Measurements from ENCODE around the gene ADCK2.

DNA sequence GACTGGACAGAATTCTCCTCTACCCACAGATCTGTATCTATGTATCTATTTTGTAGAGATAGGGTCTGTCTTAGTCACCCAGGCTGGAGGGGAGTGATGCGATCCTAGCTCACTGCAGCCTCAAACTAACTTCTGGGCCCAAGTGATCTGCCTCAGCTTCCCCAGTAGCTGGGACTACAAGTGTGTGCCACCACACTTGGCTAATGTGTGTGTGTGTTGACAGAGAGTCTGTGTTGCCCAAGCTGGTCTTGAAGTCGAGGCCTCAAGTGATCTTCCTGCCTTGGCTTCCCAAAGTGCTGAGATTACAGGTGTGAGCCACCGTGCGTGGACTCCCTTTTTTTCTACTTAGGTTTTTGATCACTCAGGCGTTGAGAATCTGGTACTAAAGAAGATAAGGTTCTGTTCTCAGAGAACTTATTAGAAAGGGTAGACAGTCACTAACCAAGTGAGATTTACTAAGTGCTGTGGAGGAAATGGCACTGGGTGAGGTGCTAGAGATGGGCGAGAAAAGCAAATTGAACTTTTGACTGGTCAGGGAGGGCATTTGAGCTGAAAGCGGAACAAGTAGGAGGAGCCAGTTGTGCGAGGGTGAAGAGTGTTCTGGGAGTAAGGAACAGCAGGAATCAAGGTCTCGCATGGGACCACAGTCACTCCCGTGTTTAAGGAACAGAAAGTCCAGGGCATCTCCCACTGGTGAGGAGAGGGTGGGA lies 41.7 kb downstream of the ADCK2 start:
- TF ChIP-seq POLR2A (IDR thresholded peaks at IDR 0.05; ENCODE audit: low read depth, low read length): no peak
- TF ChIP-seq POLR2AphosphoS5 (IDR thresholded peaks at IDR 0.05; ENCODE audit: low read depth, low read length): no peak
- TF ChIP-seq POU2F2 (IDR thresholded peaks at IDR 0.05; ENCODE audit: low read depth, low read length): no peak
- TF ChIP-seq TAF1 (IDR thresholded peaks at IDR 0.05; ENCODE audit: low read depth, low read length): no peak

Measured in GM12891 (cell line).